Stimulated activated CD8-positive, alpha-beta memory T cell treated with anti-CD3 and anti-CD28 coated beads, Interleukin-7, amount 100 ng/mL, for 24 hours (primary cell): ENCODE measurements around the gene SPSB4.
"Not testable (repeated sequence)": the region's sequence is repeated elsewhere in the genome, so short reads cannot be mapped to it uniquely, and the experiment has no call there.

ENCODE experiments used
- DNase-seq: peaks from one replicate; pipeline ENCODE4 v3.0.0-alpha.2; 2020; ENCODE audit warnings: low read depth

Gene SPSB4

DNA sequence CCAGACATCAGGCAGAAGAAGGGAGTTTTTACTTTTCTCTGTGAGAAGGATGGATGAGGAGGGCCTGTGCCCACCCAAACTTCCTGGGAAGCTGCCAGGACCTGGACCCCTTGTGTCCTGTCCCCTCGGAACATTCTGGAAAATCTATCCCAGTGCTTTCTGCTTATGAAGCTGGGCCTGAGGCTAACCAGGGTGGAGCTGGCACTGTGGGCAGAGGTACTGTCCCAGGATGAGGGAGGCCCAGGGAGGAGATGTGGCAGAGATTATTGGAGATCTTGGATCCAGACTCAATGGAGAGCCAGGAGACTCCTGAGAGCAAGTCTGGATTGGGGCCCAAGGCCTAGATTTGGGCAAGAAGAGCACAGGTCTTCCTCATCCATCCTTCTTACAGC, 44.4 kb downstream of the SPSB4 start:
- no peak for DNase-seq

DNA sequence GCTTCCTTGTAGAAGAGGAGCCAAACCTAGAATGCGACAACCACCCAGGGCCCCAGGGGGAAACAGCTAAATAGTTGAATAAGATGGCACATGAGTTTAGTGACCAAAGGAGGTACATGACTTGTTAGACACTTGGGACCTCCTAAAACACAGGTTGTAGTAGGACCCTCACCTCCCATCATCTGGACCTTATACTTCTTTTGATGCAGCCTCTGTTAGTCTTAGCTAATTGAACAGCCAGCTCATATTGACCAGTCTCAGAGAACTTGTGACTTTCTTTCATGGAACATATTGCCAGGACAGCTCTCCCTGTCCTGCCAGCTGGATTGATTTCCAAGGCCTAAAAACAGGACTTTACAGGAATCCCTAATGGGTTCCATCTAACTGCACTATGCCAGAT, 45.0 kb downstream of the SPSB4 start:
- DNase-seq, result no peak

DNA sequence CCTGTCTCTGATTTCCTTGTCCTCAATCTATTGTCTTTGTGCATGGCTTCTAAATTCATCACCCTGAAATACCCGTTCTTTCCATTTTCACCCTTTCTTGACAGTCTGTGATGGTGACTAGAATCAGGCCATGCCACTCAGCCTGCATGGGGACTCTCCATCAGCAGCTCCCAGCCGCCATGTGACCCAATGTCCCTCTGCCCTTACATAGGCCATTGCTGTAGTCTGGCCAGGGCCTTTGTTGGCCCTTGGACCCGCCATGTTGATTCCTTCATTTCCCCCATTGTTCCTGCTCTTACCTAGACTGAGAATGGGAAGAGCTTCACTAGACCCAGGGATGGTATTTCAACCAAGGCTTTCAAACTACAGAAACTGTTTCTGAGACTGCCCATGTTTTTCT, 45.8 kb downstream of the SPSB4 start:
- DNase-seq, result no peak

DNA sequence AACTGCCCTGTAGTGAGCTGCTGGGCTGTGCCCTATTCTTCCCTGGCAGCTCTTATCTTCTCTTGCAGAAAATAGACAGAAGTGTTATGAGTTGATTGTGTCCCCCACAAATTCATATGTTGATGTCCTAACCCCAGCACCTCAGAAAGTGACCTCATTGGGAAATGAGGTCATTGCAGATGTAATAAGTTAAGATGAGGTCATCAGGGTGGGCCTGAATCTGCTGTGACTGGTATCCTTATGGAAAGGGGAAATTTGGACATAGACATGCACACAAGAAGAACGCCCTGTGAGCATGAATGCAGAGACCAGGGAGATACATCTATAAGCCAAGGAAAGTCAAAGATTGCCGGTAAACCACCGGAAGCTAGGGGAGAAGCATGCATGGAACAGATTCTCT, 49.0 kb downstream of the SPSB4 start:
- no peak for DNase-seq

DNA sequence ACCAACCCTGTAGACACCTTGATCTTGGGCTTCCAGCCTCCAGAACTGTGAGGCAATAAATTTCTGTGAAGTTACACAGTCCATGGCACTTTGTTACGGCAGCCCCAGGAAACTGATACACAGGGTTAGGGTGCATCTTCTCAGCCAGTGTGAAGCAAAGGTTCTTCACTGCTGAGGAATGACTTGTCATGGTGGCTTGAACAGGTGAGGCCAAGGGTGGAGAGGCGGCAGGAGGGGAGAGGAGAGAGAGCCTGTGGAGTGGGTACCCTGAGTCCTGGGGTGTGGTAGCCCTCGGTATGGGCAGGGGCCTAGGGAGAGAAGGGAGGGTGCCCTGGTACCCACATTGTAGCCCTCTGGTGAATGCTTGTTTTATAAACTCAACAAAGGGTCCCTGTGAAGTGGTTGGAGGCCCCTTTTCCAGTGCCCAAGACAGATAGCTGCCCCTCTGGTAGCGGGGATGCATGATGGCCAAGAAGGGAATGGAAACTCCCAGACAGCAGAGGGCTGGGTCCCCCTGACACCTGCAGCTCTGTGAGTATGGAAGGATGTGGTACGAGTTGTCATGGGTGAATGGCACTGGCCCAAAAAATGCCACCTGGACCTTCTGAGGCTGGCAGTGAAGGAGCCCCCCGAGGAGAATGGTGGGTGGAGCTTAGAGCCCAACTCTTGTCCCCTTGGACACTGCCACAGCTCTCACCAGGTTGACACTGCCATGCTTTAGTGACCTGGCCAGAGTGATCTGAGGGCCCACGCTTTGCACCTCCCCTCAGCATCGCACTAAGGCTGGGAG, 49.6 kb downstream of the SPSB4 start:
- no peak for DNase-seq

GRCh38 chr3:141102372-141102771, 51.2 kb downstream of the SPSB4 start:
- DNase-seq, result no peak

DNA sequence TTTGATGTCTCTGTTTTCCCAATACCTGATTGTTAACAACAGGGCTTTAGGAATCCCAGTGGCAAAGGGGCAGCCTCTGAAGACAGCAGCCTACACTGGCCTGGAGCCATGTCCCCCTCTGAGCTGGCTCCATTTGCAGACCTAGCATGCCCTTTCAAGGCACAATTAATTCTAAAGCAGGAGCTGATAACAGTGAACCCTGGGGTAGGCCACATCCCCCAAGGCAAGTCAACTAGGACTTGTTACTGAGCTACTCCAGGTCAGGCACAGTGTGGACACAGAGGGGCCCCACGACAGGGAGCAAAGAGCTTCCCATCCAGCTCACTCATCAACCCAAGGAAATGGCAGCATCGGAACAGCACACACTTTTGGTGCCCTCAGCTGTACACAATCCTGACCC, 51.9 kb downstream of the SPSB4 start:
- DNase-seq, result no peak

DNA sequence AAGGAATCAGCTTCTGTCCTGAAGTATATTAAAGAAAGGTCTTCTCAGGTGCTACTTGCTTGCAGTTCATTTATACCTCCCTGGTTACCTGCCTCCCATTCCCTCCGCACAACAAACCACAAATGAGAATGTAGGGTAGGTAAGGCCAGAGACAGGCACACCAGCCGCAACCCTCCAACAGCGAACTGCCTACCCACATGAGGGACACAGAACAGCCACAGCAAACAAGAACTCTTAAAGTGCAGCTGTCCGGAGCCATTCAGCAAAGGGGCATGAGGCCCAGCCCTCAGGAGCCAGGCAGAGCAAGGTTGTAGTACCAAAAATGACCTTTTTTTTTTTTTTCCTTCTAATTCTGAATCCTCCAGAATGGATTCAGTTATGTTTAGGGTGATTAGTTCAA, 52.4 kb downstream of the SPSB4 start:
- no peak for DNase-seq

- no peak for DNase-seq
Observed at GRCh38 chr3:141104151-141104821, 53.1 kb downstream of the SPSB4 start.

GRCh38 chr3:141105828-141106628, 54.9 kb downstream of the SPSB4 start:
- DNase-seq, result peak; percentile 38

DNA sequence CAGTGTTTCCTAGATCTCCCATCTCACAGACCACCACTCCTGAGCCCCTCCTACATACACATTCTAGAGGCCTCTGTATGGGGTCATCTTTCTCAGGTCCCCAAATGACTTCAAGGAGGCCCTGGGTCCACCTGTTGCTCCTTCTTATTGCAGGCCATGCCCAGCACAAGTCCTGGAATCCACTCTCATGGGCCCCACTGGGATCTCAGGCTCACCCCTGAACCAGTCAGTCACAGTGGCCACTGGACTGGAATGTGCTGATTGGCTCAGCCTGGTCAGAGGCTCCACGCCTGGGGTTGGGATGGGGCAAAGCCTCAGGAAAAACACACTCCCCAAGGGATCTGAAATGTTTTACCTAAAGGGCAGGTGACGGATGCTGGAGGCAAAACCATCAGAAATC, 55.7 kb downstream of the SPSB4 start:
- DNase-seq, result no peak

- DNase-seq, result no peak
Observed at GRCh38 chr3:141108039-141108438, 56.9 kb downstream of the SPSB4 start.

DNA sequence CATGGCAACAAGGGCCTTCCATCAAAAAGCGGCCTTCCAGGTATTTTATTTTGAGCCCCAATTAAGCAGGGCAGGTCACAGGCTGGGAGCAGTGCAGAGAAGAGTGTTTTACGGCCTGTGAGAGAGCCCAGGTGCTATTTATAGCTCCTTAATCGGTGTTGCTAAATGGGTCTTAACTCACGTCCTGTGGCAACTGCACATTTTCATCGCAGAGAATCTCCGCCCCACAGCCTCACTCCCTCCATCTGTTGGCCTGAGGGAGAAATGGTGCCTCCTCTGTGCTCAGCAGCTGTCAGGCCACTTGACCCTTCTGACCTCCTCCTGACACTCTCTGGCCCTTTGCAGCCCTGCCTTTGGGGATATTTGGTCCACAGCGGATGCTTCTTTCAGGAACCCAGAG, 58.6 kb downstream of the SPSB4 start:
- DNase-seq, result no peak

GRCh38 chr3:141110322-141110721, 59.2 kb downstream of the SPSB4 start:
- no peak for DNase-seq

DNA sequence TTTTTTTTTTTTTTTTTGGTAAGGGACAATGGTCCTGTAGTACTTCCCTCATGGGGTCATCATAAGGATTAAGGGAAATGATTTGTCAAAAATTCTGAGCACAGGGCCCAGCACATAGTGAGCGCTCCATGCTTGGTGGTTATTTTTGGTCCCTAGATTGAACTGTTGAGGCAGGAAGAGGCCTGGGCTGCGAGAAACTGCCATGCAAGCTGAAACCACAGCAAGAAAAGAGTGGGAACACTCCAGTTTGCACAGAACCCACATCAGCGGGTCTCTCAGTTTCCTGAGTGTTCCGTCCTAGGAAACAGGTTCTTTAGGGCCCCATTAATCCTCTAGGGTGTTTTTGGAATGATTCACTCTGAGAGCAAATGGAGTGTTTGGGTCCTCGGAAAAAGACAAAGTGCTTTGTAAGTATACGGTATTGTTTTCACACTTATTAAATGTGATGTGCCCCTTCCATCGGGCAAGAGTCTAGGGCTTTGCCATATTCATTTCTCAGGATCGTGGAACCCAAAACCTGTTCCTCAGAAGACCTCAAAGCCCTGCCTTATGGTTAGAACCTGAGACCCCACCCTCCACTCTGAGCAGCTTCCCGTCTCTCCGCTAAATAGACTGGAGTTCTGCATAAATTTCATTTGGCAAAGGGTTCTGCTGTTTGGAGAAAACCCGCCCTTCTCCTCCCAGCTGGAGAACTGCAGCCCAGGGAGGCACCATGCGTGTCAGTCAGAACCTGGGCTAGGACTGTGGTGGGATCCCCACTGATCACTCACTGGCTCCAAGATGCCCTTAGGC, 60.4 kb downstream of the SPSB4 start:
- no peak for DNase-seq

DNA sequence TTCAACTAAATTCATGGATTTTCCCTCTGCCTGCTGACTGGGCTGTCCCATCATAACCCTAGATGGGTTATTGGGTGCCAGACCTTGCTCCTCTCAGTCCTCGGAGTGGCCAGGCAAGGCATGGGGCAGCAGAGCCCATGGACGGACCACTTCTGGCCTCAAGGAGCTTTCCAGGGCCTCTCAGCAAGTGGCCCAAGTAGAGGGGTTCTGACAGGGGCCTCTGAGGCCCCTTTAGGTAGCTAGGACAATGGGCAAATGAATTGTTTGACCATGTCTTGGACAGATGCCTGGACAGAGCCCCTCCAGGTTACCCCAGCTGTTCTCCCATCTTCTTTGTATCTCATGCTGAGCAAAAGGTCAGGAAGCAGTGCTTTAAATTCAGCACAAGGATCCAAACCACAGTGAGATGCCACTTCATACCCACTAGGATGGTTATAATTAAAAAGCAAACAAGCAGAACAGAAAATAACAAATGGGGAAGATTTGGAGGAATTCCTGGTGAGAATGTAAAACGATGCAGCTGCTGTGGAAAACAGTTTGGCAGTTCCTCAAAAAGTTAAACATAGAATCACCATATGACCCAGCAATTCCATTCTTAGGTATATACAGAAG, 61.6 kb downstream of the SPSB4 start:
- no peak for DNase-seq

- not testable (repeated sequence) for DNase-seq
Observed at GRCh38 chr3:141113680-141114079, 62.5 kb downstream of the SPSB4 start.

- DNase-seq, result no peak
Observed at GRCh38 chr3:141114179-141114745, 63.1 kb downstream of the SPSB4 start.

- no peak for DNase-seq
Observed at GRCh38 chr3:141114816-141115460, 63.8 kb downstream of the SPSB4 start.

DNA sequence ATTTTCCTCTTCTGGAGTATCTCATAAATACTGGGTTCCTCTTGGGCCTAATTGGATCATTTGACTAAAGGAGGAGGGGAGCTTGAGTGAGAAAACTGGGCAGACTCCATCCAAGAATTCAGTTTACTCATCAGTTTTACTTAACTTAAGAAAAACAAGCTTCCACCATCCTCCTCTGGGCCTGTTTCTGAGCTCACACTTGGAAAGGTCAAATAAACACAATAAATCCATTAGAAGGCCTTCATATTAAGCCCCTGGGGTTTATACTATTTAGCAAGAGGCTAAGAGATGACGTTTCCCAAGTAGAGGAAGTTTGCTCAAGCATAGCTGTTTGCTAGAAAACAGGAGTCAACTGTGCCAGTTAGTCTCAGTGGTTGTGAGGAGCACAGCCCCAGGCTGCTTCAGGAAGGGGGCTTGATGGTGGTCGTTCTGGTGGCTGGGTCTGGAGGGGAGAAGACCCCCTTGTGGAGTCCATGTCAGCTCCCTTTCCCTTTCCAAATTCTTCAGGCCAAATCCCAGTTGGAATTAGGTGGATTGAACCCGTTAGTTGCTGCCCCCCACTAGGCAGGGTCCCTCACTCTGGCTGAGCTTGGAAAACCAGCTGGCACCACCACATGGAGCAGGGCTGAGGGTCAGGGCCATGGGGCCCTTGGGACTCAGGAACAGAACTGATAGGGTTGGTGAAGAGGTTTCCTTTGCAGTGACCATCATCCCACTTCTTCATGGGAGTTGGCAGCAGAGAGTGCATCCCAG, 64.8 kb downstream of the SPSB4 start:
- DNase-seq, result no peak
